NCI-H2227 (cell line): ENCODE measurements around the gene TMED4.
A peak's percentile ranks its signal among the peaks of the same experiment; 100 is the strongest.
"Not testable (repeated sequence)": the region's sequence is repeated elsewhere in the genome, so short reads cannot be mapped to it uniquely, and the experiment has no call there.

ENCODE experiments used
- DNase-seq: peaks from one replicate; lab custom pipeline; 2025; ENCODE audit not compliant: unreplicated experiment; lab: John Stamatoyannopoulos, UW

TMED4 gene

GRCh38 chr7:44607141-44608068 lies 25.4 kb upstream of the TMED4 start:
- no peak for DNase-seq

GRCh38 chr7:44606341-44607140 lies 24.5 kb upstream of the TMED4 start, which contains the start of gene OGDH:
Gene OGDH (plus strand): TSS chr7:44606627. CDS start chr7:44624344, 17,717 bp downstream.
- peak; percentile 98 for DNase-seq

- DNase-seq = no peak
Measured at GRCh38 chr7:44604941-44605340, 22.9 kb upstream of the TMED4 start.

GRCh38 chr7:44603193-44603592 lies 21.2 kb upstream of the TMED4 start:
- no peak for DNase-seq

GRCh38 chr7:44602576-44602910 lies 20.5 kb upstream of the TMED4 start:
- DNase-seq = no peak

GRCh38 chr7:44599222-44599621 lies 17.2 kb upstream of the TMED4 start:
- DNase-seq = no peak

GRCh38 chr7:44597181-44597580 lies 15.2 kb upstream of the TMED4 start:
- not testable (repeated sequence) for DNase-seq

DNA sequence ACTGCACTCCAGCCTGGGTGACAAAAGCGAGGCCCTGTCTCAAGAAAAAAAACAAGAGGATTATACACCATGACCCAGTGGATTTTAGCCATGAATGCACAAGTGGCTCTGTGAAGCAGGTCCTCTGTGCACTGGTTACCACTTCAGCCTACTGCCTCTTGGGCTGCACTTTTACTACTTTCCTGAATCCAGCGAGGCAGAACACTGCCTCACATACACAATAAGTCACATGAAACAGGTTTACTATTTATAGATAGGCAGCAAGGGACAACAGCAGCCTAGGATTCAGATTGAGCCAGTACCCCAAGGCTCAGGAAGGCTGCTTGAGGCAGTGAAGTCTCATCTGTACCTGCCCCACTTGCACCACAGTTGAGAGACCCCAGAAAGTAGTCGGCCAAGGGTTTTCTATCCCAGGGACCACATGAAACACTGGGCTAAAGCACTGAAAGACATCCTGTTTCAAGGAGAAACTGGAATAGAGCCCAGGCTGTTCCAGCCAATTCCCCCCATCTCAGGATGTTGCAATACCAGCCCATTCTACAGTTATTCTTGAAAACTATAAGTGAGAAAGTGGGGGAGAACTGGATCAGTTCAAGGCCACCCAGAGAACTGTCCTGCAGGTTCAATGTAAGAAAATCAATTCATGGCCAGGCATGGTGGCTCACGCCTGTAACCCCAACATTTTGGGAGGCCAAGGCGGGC lies 14.1 kb upstream of the TMED4 start:
- DNase-seq = no peak

GRCh38 chr7:44590910-44591309 lies 8.9 kb upstream of the TMED4 start:
- DNase-seq = no peak

DNA sequence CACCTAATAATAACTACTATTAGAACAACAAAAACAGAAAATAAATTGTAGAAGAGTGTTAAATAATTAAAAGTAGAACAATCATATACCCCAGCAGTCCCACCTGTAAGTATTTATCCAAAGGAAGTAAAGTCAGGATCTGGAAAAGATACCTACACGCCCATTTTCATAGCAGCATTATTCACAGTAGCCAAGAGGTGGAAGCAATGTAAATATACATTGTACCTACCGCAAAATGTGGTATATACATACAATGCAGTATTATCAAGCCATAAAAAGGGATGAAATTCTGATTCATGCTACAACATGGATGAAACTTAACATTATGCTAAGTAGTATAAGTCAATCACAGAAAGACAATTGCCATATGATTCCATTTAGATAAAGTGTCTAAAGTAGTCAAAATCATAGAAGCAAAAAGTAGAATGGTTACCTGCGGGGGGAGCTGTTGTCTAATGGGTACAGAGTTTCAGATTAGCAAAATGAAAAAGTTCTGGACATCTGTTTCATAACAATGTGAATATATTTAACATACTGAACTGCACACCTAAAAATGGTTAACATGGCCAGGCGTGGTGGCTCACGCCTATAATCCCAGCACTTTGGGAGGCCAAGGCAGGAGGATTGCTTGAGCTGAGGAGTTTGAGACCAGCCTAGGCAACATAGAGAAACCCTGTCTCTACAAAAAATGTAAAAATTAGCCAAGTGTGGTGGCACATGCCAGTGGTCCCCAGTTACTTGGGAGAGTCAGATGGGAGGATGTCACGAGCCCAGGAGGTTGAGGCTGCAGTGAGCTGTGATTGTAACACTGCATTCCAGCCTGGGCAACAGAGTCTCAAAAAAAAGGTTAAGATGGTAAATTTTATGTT lies 6.0 kb upstream of the TMED4 start:
- no peak for DNase-seq

DNA sequence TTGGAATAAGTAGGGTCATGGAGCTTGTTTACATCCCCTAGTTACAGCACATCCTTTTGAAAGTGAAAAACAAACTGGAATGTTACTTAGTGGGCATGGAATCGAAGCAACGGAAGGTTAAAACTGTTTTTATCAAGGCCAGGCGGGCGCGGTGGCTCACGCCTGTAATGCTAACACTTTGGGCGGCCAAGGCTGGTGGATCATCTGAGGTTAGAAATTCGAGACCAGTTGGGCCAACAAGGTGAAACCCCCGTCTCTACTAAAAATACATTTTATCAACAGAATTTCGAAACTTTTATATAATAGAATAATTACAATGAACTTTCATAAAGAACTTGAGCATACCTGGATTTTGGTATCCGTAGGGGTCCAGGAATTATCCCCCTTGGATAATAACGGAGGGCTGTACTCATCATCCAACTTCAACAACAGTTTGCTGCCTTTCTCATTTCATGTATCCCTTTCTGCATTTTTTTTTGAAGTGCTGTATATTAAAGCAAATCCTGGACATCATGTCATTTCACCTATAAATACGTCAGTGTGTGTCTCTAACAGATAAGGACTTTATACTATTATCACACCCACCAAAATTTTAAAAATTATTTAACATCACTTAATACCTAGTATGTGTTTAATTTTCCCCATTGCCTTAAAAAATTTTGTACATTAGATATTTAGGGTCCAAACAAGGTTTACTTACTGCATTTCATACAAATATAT lies 1.3 kb upstream of the TMED4 start:
- DNase-seq = no peak

- no peak for DNase-seq
Measured at GRCh38 chr7:44580945-44581878, 819 bp downstream of the TMED4 start.

GRCh38 chr7:44576228-44576627 lies 5.8 kb downstream of the TMED4 start:
- no peak for DNase-seq

DNA sequence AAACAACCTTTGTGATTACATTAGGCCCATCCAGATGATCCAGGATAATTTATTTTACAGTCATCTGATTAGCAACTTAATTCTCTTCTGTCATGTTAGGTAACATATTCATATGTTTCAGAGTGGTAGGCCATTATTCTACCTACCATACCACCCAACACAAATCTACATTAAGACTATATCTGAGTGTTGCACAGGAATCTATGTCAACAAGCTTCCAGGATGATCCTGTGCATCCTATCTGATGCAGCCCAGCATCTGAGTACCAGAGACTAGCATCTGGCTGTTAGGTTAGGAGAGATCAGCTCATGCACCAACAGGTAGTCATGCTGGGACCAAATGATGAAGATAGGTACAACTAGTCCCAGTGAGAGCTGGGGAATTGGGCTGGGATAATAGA lies 7.0 kb downstream of the TMED4 start:
- no peak for DNase-seq

DNA sequence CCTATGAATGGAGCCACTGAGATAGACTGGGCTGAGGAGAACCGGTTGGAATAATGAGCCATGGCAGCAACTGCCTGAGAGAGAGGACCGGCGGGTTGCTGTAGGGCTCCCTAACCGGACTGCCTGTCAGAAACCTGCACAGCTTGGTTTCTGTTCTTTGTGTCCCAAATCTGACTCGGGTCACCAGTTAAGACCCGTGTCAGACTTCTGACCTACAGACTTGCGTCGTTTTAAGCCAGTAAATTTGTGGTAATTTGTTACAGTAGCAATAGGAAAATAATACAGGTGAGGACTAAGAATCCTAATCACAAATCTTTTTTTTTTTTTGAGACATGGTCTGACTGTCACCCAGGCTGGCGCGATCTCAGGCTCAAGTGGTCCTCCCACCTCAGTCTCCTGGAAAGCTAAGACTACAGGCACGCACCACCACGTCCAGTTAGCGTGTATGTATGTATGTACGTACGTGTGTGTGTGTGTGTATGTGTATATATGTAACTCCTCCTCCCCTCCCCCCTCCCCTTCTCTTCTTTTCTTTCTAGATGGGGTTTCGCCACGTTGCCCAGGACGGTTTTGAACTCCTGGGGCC lies 7.7 kb downstream of the TMED4 start:
- peak; percentile 54 for DNase-seq

GRCh38 chr7:44573464-44574286 lies 8.4 kb downstream of the TMED4 start, which contains the start of gene DDX56:
Gene DDX56 (minus strand): TSS chr7:44573908. CDS start chr7:44573895, 13 bp downstream.
- DNase-seq = peak; percentile 95

DNA sequence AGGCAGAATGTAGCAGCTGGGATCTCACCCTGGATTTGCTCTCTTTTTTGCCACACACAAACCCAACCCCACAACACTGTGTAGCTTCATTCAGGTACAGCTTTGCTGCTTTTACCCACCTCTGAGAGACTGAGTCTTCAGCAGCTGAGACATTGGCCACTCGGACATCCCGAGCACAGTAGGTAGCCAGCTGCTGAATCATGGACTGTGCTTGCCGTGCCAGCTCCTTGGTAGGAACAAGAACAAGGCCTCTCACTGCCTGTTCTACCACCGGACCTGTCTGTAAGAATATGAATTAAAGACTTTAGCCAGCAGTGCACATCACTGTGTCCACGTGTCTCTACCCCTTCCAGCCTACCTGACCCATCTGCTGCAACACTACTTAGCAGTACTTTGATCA lies 9.3 kb downstream of the TMED4 start:
- DNase-seq = no peak
